ENCODE results near the gene DOK7.

DOK7 gene

GRCh38 chr4:3518941-3519340 lies 55.8 kb downstream of the DOK7 start:
- no peak for DNase-seq

- DNase-seq, result no peak
These were observed 56.6 kb downstream of the DOK7 start for GRCh38 chr4:3519468-3520264.

- DNase-seq, result no peak
These were observed 57.2 kb downstream of the DOK7 start for GRCh38 chr4:3520276-3520675.

DNA sequence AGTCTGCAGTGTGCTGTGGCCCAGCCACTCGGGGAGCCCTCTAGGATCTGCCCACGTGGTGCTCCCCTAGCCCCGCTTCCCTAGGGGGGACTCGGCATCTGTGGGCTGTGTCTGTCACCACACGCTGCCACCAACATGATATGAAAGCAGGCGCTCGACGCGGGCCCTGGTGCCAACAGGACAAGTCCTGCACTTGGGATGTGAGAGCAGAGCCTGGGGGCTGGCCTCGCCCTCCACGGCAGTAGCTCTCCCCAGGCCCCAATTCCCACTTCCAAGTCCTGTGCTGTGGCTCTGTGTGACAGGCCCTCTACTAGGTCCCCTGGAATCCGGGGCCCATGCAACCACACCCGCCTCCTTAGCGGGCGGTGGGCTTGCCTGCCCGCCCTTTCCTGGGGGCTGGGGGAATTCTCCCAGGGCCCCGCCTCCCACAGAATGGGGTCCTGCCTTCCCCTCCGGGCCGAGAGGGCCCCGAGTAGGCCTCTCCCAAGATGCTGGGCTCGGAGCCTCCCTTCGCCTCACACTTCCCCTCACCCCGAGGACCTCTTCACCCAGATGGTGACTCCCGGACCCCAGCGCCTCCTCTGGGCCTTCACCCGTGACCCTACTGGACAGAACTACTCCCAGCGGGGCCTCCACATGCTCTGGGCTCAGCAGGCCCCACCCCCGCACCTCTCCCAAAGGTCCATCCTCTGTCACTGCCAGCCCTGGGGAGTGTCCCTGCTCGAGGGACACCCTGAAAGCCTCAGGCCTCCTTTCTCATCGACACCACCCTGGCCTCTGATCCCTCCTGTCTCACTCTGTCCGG lies 57.9 kb downstream of the DOK7 start:
- DNase-seq, result no peak

DNA sequence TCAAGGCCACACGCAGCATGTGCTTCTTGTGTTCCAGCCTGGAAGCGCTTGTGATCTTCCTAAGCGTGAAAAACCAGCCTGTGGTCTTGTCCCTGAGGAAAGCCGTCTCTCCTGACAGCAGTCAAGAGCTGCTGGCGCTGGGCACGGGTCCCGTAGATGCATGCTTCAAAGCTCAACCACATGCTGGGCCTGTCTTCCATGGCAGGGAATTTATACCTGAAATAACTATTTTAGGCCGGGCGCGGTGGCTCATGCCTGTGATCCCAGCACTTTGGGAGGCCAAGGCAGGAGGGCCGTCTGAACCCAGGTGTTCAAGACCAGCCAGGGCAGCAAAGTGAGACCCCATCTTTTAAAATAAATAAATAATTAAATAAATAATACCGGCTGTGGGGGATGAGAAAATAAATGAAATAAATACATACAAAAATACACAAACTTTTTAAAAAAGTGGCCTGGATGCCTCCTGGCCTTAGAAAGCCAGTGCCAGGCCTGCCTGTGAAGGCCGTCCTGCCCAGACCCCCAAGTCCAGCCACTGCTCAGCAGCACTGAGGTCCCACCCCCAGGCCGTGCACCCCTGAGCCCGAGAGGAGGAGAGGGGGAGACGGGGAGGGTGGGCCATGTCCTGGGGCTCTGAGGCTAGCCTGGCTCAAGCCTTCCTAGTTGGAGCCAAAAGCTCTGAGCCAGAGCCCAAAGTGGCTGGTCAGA lies 58.7 kb downstream of the DOK7 start:
- DNase-seq, result no peak

- DNase-seq, result no peak
These were observed 59.2 kb downstream of the DOK7 start for GRCh38 chr4:3522326-3522640.

DNA sequence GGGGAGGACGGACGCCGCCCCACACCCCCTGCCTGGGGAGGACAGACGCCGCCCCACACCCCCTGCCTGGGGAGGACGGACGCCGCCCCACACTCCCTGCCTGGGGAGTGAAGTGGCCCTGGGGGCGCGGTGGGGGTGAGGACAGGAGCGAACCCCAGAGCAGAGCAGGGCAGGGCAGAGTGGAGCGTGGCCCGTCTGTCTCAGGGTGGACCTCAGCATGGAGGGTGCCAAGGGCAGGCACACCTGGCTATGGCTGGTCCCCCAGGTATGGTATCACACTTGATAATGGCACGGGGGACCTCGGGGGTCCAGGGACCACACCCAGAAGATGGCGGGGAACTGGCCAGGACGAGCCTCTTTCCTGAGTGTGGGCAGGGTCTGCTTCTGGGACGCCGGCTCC lies 59.5 kb downstream of the DOK7 start:
- no peak for DNase-seq

- DNase-seq, result no peak
These were observed 60.1 kb downstream of the DOK7 start for GRCh38 chr4:3523146-3523627.

DNA sequence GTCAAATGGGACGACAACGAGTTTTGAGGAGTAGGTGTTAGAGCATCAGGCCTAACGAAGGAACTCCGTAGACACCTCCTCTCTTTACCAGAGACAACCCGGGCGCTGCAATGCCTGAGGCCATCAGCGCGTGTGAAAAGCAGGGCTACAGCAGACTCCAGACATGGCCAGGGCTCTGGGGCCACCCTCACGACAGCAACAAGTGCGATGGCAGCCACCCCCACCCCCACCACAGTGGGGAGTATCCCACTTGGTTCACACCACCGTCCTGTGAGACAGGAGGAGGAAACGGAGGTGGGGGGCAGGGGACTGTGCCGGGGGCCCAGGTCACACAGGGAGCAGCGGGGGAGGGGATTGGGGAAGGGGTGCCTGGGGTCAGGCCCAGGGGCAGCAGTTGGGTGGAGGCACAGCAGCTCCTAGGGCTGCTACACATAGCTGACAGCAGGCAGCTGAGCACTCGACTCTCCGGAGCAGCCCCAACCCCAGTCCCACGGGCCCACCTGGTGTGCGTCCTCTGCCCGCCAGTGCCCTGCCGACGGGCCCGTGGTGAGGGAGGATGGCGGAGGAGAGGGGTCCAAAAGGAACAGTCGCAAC lies 60.6 kb downstream of the DOK7 start:
- no peak for DNase-seq

GRCh38 chr4:3524349-3524748 lies 61.2 kb downstream of the DOK7 start:
- no peak for DNase-seq

DNA sequence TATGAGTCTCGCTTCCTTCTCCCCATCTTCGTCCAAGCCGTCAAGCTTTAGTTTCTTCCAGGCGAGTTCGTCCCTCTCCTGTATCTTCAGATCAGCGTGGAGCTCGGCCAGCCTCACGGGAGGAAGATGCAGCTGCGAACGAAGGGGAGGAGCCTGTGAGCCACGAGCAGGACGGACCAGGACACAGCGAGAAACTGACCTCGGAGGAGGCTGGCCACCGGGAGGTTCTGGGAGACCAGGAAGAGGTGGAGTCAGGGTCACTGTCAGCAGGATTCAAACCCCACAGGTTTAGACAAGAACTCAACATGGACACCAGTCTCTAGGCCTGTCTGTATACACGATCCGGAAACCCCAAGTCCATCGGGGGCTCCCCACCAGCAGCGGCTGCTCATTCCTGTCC lies 61.8 kb downstream of the DOK7 start:
- DNase-seq, result no peak

DNA sequence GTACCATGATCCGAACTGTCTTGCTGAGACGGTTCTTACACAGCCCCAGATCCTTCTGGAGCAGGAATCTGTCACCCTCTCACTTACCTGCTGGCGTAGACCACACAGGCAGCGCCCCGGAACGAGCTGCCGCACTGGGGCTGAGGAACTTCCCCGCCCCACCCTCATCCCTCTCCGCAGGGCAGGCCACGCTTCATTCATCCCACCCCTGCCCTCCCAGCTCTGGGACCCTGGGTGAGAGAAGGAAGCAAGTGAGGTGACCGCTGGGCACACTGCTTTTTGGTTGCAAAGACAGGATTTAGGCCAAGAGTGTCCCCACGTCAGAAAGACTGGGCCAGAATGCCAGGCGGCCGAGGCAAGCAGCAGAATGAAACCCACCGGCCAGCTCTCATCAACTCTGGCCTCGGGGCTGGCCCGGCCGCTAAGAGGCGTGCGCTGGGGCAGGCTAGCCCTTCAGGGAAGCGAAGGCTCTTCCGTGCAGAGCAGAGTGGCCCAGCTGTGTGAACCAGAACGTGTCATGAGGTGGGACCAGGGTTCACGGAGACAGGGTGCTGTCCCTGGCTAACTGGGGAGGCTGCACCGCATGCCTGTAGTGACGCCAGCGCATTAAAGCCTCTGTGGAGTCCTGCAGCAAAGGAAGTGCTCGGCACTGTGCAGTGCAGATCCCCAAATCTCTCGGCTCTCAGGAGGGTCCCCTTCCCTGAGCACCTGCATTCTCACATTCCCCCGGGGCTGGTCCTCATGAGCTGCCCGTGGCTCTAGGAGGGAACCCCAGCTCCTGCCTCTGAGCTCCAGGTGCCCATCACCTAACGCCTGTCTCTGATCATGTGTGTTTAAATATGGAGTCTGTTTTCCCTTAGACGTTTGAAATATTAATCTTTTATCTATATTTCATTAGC lies 62.7 kb downstream of the DOK7 start:
- DNase-seq, result no peak

DNA sequence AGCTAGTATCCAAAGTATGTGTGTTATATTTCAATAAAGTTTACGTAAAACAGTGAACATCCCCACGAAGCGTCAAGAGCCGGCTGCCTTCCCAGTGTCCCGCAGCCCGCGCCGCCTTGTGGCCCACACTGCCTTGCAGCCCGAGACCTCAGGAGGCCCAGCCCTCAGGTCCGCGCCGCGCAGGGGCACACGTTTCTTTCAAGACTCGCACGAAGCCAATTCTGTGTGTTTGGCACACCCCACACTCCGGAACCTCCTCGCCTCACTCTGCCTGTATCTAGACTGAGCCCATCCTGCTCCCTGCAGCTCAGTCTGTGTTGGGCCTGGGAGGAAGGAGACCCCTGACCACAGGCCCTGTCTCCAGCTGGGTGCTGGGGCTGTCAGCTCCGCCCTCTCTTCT lies 63.4 kb downstream of the DOK7 start:
- DNase-seq, result no peak

DNA sequence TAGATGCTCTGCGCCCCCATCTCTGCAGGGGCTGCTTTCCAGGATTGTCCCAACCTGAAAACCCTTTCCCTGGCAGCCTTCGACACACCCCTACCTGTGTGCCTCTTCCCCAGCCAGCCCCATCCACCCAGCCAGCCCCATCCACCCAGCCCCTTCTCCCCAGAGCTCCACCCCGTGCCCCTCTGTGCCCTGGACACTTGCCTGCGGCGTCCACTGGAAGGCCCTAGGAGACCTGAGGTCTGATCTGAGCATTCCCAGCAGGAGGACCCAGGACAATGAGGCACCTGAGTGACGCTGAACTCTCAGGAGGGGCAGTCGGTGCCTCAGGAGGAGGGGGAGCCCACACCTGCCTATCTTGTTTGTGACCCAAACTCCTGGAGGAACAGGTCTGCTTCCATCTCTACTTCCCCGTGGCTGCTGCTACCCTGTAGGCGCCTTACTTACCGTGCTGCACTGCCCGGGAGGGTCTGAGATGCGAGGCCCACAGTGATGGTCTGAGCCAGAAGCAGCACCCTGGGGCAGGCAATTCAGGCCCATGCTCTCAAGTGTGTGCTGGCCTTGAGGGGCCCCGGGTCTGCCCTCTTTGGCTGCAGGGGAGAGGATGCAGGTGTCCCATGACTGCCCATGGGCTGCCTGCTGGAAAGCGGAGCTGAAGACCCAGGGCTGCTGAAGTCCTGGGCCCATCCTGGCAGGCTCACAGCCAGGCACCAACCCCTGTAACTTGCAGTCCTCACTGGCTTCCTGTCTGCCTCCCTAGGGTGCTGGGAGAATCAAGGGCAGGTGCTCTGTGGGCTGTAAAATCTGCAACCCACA lies 64.2 kb downstream of the DOK7 start:
- no peak for DNase-seq

GRCh38 chr4:3527914-3528876 lies 65.1 kb downstream of the DOK7 start:
- no peak for DNase-seq

- peak in 7 of 56 donors; percentile 9 to 51 (median 27) for DNase-seq
These were observed 66.3 kb downstream of the DOK7 start for GRCh38 chr4:3529363-3529762.

DNA sequence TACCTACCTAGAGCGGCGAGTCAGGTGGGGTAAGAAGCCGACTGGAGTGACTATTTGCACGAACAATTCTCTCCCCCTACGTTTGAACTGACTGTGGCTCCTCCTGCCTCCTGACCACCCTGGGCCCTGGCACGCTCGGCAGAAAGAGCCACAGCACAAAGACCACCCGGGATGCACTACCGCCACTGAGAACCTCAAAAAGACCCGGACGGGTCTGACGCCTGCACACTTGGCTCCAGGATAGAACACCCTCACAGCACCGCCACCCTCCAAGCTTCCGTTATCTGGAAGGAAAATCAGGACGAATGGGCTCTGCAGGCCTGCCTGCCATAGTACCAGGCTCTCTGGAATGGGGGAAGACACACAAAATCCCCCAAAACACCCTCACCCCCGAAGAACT lies 66.9 kb downstream of the DOK7 start:
- no peak for DNase-seq

DNA sequence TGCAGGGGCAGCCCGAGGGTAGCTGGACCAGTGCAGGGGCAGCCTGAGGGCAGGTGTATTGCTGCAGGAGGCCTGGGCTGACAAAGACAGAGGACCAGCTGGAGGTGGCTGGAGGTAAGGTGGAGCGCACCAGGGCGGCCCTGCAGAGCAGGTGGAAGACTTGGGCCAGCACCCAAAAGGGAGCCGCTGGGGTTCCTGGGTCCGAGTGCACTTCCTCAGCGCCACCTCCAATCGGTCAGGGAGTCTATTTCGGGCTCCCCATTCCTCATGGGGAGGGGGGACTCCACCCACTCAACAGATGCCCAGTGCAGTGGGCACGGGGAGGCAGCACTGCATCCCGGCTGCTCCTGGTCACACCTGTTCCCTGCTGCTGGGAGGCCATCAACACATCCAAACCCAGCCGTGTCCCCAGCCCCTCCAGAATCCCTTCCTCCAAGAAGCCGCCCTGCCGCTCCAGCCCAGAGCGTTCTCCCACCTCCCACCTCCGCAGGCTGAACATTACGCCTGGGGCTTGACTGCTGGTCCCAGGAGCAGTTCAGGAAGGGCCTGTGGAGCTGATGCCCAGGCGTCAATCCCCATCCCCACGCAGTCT lies 67.7 kb downstream of the DOK7 start:
- no peak for DNase-seq

All from nucleus accumbens (tissue), 56 donors.